ENCODE measurements around the gene NDUFAF4.

DNA sequence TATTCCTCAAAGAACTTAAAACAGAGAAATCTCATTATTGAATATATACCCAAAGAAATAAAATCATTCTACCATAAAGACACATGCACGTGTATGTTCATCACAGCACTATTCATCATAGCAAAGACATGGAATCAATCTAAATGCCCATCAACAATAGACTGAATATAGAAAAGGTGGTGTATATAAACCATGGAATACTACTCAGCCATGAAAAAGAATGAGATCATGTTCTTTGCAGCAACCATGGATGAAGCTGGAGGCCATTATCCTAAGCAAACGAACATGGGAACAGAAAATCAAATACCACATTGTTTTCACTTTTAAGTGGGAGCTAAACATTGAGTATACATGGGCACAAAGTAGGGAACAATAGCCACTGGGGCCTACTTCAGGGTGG, 48.1 kb downstream of the NDUFAF4 start:
- TF ChIP-seq, protein P1, sequence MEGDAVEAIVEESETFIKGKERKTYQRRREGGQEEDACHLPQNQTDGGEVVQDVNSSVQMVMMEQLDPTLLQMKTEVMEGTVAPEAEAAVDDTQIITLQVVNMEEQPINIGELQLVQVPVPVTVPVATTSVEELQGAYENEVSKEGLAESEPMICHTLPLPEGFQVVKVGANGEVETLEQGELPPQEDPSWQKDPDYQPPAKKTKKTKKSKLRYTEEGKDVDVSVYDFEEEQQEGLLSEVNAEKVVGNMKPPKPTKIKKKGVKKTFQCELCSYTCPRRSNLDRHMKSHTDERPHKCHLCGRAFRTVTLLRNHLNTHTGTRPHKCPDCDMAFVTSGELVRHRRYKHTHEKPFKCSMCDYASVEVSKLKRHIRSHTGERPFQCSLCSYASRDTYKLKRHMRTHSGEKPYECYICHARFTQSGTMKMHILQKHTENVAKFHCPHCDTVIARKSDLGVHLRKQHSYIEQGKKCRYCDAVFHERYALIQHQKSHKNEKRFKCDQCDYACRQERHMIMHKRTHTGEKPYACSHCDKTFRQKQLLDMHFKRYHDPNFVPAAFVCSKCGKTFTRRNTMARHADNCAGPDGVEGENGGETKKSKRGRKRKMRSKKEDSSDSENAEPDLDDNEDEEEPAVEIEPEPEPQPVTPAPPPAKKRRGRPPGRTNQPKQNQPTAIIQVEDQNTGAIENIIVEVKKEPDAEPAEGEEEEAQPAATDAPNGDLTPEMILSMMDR (IDR thresholded peaks at IDR 0.05; ENCODE audit: insufficient read depth, low read depth, low read length) = no peak
- no peak for TF ChIP-seq EZH2 (IDR thresholded peaks at IDR 0.05; ENCODE audit: insufficient read depth, low read length)
